MCF 10A (cell line): ENCODE results near the gene ZNF688. TPM values are rescaled to one million over a fixed set of nuclear protein-coding genes. Genes with fewer than 3 reads are reported as not detected.
A peak's percentile ranks its signal among the peaks of the same experiment; 100 is the strongest.
"Not testable (repeated sequence)": the region's sequence is repeated elsewhere in the genome, so short reads cannot be mapped to it uniquely, and the experiment has no call there.

ENCODE experiments used
- BruUV-seq: library from RNA; stranded (reverse); fragments of 400-500 nt; replicated peaks from 2 replicates; lab custom pipeline; 2021; lab: Mats Ljungman, UMichigan
- CTCF ChIA-PET: fragments of 300-600 bp; sonication (Branson Sonifier 250); formaldehyde crosslinking; extraction: SDS; loops from one replicate; lab custom pipeline; 2021; ENCODE audit warnings: antibody characterized with exemption, inconsistent platforms; lab: Yijun Ruan, JAX
- POLR2A ChIA-PET: fragments of 300-600, 350-650 bp; sonication (Branson Sonifier 250); formaldehyde crosslinking; extraction: SDS; loops from one replicate; lab custom pipeline; 2020; ENCODE audit warnings: antibody characterized with exemption, inconsistent platforms; lab: Yijun Ruan, JAX
- DNase-seq: peaks from one replicate; pipeline ENCODE4 v3.0.0-alpha.2; 2018; ENCODE audit not compliant: unreplicated experiment
- H3K27ac Mint-ChIP-seq: one replicate; pipeline ENCODE4 v1.8.0; 2022; ENCODE audit warnings: mild to moderate bottlenecking, low read depth, mixed read lengths; ENCODE audit not compliant: unreplicated experiment
- H3K27me3 Mint-ChIP-seq: one replicate; pipeline ENCODE4 v1.8.0; 2022; ENCODE audit warnings: mixed read lengths; ENCODE audit not compliant: insufficient read depth, unreplicated experiment
- H3K36me3 Mint-ChIP-seq: one replicate; pipeline ENCODE4 v1.8.0; 2022; ENCODE audit warnings: mild to moderate bottlenecking, moderate library complexity, mixed read lengths; ENCODE audit not compliant: insufficient read depth, unreplicated experiment
- H3K4me1 Mint-ChIP-seq: one replicate; pipeline ENCODE4 v1.8.0; 2022; ENCODE audit warnings: mixed read lengths; ENCODE audit not compliant: insufficient read depth, unreplicated experiment
- H3K4me3 Mint-ChIP-seq: one replicate; pipeline ENCODE4 v1.8.0; 2022; ENCODE audit warnings: mild to moderate bottlenecking, moderate library complexity, mixed read lengths; ENCODE audit not compliant: unreplicated experiment
- H3K9me3 Mint-ChIP-seq: one replicate; pipeline ENCODE4 v1.8.0; 2022; ENCODE audit warnings: mixed read lengths; ENCODE audit not compliant: unreplicated experiment
- intact Hi-C: fragments of 100-400 bp; cut with micrococcal nuclease; formaldehyde crosslinking; loops from 2 replicates; pipeline ENCODE4 v1.14.1; 2022
- total RNA-seq: library from RNA; stranded (reverse); gene quantifications from 2 replicates; pipeline ENCODE4 v1.2.3, GENCODE V29; 2022
- TF ChIP-seq, protein P1 (sequence below): fragments of 200-600 bp; IDR thresholded peaks from one replicate; pipeline ENCODE4 v1.8.0; 2022; ENCODE audit warnings: antibody characterized with exemption, mild to moderate bottlenecking; ENCODE audit not compliant: unreplicated experiment

ZNF688 gene
- total RNA-seq, 1 experiment from 2014 or later = 9.0 TPM

DNA sequence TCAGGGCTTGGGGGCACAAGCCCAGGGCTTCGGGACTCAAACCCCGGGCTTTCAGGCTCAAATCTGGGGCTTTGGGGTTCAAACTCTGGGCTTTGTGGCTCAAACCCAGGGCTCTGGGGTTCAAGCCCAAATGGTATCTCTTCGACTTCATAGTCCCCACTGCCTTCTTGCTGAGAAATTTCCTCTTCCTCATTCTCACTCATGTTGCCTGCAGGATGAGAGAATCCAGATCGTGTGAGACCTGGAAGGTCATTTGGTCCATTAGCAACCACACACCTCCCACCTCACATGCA, 45.7 kb downstream of the ZNF688 start:
- Mint-ChIP-seq H3K4me1 (peaks cover 23% of the 10 kb centered on the region), H3K27me3 (no peaks in the 10 kb centered on the region), H3K36me3 (peaks cover 13% of the 10 kb centered on the region), H3K27ac (peak overlapping the region; percentile 88), H3K9me3 (no peaks in the 10 kb centered on the region), H3K4me3 (peak overlapping the region; percentile 81)
- TF ChIP-seq, protein P1, sequence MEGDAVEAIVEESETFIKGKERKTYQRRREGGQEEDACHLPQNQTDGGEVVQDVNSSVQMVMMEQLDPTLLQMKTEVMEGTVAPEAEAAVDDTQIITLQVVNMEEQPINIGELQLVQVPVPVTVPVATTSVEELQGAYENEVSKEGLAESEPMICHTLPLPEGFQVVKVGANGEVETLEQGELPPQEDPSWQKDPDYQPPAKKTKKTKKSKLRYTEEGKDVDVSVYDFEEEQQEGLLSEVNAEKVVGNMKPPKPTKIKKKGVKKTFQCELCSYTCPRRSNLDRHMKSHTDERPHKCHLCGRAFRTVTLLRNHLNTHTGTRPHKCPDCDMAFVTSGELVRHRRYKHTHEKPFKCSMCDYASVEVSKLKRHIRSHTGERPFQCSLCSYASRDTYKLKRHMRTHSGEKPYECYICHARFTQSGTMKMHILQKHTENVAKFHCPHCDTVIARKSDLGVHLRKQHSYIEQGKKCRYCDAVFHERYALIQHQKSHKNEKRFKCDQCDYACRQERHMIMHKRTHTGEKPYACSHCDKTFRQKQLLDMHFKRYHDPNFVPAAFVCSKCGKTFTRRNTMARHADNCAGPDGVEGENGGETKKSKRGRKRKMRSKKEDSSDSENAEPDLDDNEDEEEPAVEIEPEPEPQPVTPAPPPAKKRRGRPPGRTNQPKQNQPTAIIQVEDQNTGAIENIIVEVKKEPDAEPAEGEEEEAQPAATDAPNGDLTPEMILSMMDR = no peak
- DNase-seq = no peak
- CTCF ChIA-PET = interaction anchor here (1.3 kb wide), 1 partner anchor 83 kb away, joined by 3 read pairs; no protein-coding TSS in a partner anchor
- POLR2A ChIA-PET = interaction anchor here (0.6 to 1.9 kb wide), 7 partner anchors 8 to 96 kb away, joined by 3 to 6 read pairs (median 3); partner anchors contain the start of gene DCTPP1
- intact Hi-C loops = loop anchor here (1.0 to 5.0 kb wide), 6 partner anchors 35 to 93 kb away; partner anchors contain the start of genes DCTPP1, ZNF688 and ZNF785
- TSS peak; percentile 47 for BruUV-seq

DNA sequence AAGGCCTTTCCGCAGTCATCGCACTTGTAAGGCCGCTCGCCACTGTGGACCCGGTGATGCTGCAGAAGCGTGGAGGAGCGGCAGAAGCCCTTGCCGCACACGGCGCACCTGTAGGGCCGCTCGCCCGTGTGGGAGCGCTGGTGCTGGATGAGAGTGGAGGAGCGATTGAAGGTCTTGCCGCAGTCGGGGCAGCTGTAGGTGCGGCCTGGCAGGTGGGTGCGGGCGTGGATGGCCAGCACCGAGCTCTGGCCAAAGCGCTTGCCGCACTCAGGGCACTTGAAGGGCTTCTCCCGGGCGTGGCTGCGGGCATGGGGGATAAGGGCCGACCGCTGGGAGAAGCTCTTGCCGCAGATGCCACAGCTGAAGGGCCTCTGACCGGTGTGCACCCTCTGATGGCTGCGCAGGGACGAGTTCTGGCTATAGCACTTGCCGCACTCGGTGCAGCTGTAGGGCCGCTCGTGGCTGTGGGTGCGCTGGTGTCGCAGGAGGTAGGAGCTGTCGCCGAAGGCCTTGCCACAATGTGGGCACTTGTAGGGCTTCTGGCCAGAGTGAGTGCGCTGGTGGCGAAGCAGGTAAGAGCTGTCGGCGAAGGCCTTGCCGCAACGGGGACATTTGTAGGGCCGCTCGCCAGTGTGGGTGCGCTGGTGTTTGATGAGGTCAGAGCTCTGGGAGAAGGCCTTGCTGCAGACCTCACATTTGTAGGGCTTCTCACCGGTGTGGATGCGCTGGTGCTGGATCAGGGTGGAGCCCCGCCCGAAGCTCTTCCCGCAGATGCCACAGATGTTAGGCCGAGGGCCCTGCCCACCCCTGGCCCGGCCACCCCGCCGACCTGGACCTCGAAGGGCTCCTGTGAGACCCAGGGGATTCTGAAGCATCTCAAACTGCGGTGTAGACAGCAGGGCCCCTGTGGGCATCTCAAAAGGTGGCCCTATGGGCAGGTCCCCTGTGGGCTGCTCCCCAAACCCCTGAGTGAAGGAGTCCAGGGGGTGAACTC, 46.6 kb downstream of the ZNF688 start:
- ChIA-PET CTCF (interaction anchor here (0.6 to 1.5 kb wide), 4 partner anchors 11 to 95 kb away, joined by 3 to 8 read pairs (median 4); partner anchors contain the start of genes DCTPP1 and ZNF747), POLR2A (interaction anchor here (0.6 to 1.9 kb wide), 8 partner anchors 11 to 371 kb away, joined by 3 to 6 read pairs (median 4); partner anchors contain the start of genes CTF1 and DCTPP1)
- DNase-seq = no peak
- TF ChIP-seq, protein P1 = no peak
- H3K27me3 Mint-ChIP-seq = no peaks in the 10 kb centered on the region
- H3K9me3 Mint-ChIP-seq = no peaks in the 10 kb centered on the region
- intact Hi-C loops = loop anchor here (5.0 kb wide), 2 partner anchors 47 to 93 kb away; partner anchors contain the start of genes DCTPP1 and ZNF688
- no TSS peak for BruUV-seq
- no peak overlapping the region for H3K4me3 Mint-ChIP-seq
- H3K36me3 Mint-ChIP-seq = peaks cover 13% of the 10 kb centered on the region
- H3K4me1 Mint-ChIP-seq = peaks cover 23% of the 10 kb centered on the region
- H3K27ac Mint-ChIP-seq = no peak overlapping the region

DNA sequence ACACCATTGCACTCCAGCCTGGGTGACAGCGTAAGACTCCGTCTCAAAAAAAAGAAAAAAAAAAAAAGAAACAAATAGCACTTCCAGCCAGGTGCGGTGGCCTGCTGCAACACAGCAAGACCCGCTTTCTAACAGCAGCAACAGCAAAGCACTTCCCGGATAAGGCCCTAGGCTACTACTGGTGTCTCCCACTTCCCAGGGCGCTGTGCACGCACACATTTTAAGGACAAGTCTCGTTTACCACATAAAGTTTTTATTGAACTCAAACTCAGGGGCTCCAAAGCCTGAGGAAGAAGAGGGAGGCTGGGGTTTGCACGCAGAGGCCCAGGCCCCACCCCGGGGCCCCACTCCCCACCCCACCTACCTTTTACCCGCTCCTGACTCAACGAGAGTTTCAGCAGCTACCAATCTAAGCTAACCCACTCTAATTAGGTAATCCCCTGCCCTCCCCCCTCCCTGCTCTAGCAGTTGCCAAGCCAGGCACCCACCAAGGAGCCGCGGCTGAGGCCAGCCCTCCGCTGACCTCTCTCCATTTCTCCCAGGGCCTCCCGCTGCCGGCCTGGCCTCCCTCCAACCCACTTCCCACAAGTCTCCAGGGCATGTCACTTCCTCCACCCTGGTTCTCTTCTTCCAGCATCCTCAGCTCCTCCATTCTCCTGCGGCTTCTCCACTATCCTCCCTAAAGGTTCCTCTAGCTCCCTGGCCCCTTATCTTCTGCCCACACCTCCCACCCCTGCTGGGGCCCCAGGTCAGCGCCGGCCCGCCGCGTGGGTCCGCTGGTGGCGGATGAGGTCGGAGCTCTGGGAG, 47.5 kb downstream of the ZNF688 start:
- ChIA-PET POLR2A (interaction anchor here (1.3 to 1.9 kb wide), 4 partner anchors 14 to 95 kb away, joined by 4 to 6 read pairs (median 5); partner anchors contain the start of gene DCTPP1), CTCF (interaction anchor here (0.6 to 1.5 kb wide), 3 partner anchors 12 to 94 kb away, joined by 3 to 8 read pairs (median 6); partner anchors contain the start of genes DCTPP1 and ZNF747)

DNA sequence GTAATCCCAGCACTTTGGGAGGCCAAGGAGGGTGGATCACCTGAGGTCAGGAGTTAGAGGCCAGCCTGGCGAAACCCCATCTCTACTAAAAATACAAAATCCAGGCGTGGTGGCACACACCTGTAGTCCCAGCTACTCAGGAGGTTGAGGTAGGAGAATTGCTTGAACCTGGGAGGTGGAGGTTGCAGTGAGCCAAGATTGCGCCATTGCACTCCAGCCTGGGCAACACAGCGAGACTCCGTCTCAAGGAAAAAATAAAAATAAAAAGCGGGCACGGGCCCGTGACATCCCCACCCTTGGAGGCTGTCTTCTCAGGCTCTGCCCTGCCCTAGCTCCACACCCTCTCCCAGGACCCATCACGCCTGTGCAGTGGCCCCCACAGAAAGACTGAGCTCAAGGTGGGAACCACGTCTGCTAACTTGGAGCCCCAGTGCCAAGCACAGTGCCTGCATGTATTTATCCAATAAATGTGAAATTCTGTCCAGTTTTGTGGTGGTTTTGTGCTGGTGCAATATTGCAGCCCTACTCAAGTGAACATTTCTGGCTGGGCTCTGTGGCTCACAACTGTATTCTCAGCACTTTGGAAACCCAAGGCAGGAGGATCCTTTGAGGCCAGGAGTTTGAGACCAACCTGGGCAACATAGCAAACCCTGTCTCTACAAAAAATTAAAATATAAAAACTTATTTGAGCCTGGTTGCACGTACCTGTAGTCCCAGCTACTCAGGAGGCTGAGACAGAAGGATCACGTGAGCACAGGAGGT, 48.6 kb downstream of the ZNF688 start:
- BruUV-seq, H3K9me3 Mint-ChIP-seq, H3K27ac Mint-ChIP-seq, intact Hi-C loops, DNase-seq, H3K27me3 Mint-ChIP-seq, H3K4me3 Mint-ChIP-seq: not testable (repeated sequence)
- peaks cover 21% of the 10 kb centered on the region for H3K4me1 Mint-ChIP-seq
- CTCF ChIA-PET = interaction anchor here (1.0 to 1.3 kb wide), 2 partner anchors 24 to 93 kb away, joined by 3 to 5 read pairs; partner anchors contain the start of gene DCTPP1
- POLR2A ChIA-PET = interaction anchor here (1.1 to 1.5 kb wide), 2 partner anchors 49 to 87 kb away, joined by 3 to 4 read pairs; no protein-coding TSS in a partner anchor
- H3K36me3 Mint-ChIP-seq = peaks cover 11% of the 10 kb centered on the region

More for the DNA sequence above, 47.5 kb downstream of the ZNF688 start:
- no TSS peak for BruUV-seq
- no peak for DNase-seq
- no peaks in the 10 kb centered on the region for H3K27me3 Mint-ChIP-seq
- intact Hi-C loops = no loop called here
- no peak overlapping the region for H3K4me3 Mint-ChIP-seq
- no peak overlapping the region for H3K27ac Mint-ChIP-seq
- H3K4me1 Mint-ChIP-seq = peaks cover 23% of the 10 kb centered on the region
- TF ChIP-seq, protein P1 = no peak
- no peaks in the 10 kb centered on the region for H3K9me3 Mint-ChIP-seq
- peaks cover 13% of the 10 kb centered on the region for H3K36me3 Mint-ChIP-seq
